Bronchial epithelial cell (primary cell): ENCODE measurements around the gene TERT. TPM values are rescaled to one million over a fixed set of nuclear protein-coding genes. Genes with fewer than 3 reads are reported as not detected.

ENCODE experiments used
- DNase-seq: peaks from one replicate; pipeline ENCODE4 v3.0.0-alpha.2; 2010; ENCODE audit warnings: low read depth
- FAIRE-seq: peaks from 2 replicates; lab custom pipeline; 2011; peaks lifted over from hg19 to GRCh38; lab: Jason Lieb, UNC
- H3K27me3 ChIP-seq: 2 replicates; pipeline ENCODE4 v1.5.1; 2011; ENCODE audit warnings: low read length; ENCODE audit not compliant: control insufficient read depth, insufficient read depth
- H3K36me3 ChIP-seq: 2 replicates; pipeline ENCODE4 v1.5.1; 2011; ENCODE audit warnings: low read length; ENCODE audit not compliant: control insufficient read depth, insufficient read depth
- H3K4me3 ChIP-seq: 2 replicates; pipeline ENCODE4 v1.5.1; 2011; ENCODE audit warnings: mild to moderate bottlenecking, low read depth, low read length, control low read depth
- CTCF ChIP-seq: IDR thresholded peaks from 2 replicates; pipeline ENCODE4 v1.5.1; 2011; ENCODE audit warnings: mild to moderate bottlenecking, moderate library complexity, low read length, control low read depth, inconsistent platforms; ENCODE audit not compliant: insufficient read depth, severe bottlenecking
- total RNA-seq: library from RNA; depleted of rRNA; stranded (reverse); fragments of >200 nt; gene quantifications from 2 replicates; pipeline ENCODE4 v1.2.1, GENCODE V29; 2014

The TERT gene
- total RNA-seq, 1 donor from 2014 or later: not detected

- no peak for FAIRE-seq
- no peak for DNase-seq
- no peak overlapping the region for H3K4me3 ChIP-seq
- peaks cover 26% of the 10 kb centered on the region for H3K36me3 ChIP-seq
- peak; percentile 2 for TF ChIP-seq CTCF
- H3K27me3 ChIP-seq: peaks cover under 1% of the 10 kb centered on the region
These were observed 24.8 kb upstream of the TERT start for GRCh38 chr5:1319436-1320256.

DNA sequence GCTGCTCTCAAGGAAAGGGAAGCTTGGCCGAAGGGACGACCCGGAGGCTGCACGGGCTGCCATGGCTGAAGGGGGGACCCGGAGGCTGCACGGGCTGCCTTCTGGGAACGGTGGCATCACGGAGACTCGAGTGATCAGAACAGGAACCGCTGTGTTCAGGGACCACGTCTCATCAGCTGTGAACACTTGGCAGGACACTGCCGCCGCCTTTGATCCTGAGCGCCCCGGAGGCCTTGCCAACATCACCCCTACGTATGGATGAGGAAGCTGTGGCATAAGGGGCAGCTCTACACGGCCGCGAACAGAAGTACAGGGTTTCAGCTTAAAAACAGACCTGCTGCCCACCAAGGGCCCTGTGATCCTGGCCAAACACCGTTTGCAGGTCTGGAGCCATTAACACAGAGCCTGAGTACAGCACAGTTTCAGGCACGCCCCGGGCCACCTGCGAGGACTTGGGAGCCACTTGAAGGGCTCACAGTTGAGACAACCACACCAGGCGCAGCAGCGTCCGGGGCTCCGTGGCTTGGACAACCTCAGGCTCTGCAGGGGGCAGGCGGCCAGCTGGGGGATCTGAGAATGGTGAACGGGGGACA is 23.9 kb upstream of the TERT start:
- FAIRE-seq (no peak), DNase-seq (no peak)
- Histone ChIP-seq H3K36me3 (peaks cover 21% of the 10 kb centered on the region), H3K27me3 (peaks cover 2% of the 10 kb centered on the region), H3K4me3 (no peak overlapping the region)
- TF ChIP-seq CTCF: no peak

DNA sequence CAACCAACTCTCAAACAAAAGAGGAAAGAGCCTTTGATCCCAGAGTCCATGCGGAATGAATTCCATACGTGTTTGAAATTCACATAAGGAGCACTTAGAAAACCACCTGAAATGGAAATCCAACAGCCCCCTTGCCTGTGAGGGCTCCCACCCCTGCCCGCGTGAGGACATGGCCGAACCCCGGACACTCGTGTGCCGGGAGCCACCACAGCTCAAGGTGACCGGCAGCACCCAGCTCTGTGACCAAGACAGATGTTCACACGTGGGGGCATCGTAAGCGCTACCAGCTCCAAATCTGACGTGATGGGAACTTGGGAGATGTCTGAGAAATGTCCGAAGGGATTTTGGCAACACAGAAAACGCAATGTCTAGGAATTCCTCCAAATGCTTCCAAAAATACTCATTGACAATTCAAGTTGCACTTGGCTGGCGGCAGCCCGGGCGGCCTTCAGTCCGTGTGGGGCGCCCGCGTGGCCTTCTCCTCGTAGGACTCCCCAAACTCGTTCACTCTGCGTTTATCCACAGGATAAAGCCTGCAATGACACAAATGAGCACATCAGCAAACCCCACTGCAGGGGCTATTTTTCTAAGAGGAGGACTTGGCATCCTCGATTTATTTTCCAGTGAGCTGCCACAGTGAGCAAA is 23.2 kb upstream of the TERT start:
- Histone ChIP-seq H3K4me3 (no peak overlapping the region), H3K36me3 (peaks cover 21% of the 10 kb centered on the region), H3K27me3 (peaks cover 2% of the 10 kb centered on the region)
- DNase-seq (no peak), FAIRE-seq (no peak)
- TF ChIP-seq CTCF: no peak

- Histone ChIP-seq H3K36me3 (peaks cover 13% of the 10 kb centered on the region), H3K4me3 (no peak overlapping the region), H3K27me3 (peaks cover 2% of the 10 kb centered on the region)
- TF ChIP-seq CTCF: no peak
- no peak for FAIRE-seq
- DNase-seq: peak; percentile 5
These were observed 21.9 kb upstream of the TERT start for GRCh38 chr5:1316588-1317340.

DNA sequence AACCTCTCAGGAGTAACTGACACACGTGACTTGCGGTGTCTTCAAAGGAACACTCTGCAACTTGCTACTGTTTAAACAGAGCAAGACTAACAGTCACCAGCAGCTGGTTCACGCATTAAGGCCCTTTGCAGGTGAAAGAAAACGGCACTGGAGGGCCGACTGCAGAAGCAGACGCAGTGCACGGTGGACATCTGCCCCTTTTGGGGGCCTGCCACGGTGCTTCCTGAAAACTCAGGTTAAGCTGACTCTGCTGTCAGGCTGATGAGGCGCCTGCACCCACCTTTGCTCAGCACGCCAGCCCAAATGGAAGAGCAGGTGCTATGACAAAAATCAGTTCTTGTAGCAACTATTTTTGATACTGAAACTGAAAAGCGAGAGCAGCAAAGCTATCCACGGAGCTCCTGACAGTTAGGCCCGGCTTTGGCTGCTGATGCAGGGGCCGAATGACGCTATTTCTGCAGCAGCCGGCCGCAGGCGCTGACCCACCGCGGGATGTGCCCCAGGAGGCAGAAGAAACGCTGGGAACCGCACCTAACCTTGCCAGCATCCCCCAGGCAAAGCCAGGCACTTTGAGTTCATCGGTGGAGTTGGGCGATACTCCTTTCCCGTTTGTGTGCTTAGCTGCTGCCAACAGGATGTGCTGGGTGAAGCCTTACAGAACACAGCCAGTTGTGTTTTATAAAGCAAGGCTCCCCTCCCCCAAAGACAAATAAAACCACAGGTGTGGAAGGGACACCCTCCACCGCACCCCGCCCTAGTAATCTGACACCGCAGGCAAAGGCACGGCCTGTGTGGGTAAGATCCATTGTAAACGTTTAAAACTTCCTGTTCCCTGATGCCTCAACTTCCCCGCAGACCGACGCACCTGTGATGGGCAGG is 21.1 kb upstream of the TERT start:
- no peak for FAIRE-seq
- TF ChIP-seq CTCF: no peak
- H3K27me3 ChIP-seq: peaks cover 2% of the 10 kb centered on the region
- peak; percentile 81 for DNase-seq
- H3K4me3 ChIP-seq: peak overlapping the region; percentile 2
- peaks cover 11% of the 10 kb centered on the region for H3K36me3 ChIP-seq
